K562 (cell line): Measurements from ENCODE around the gene SLC6A1. TPM values are rescaled to one million over a fixed set of nuclear protein-coding genes. Genes with fewer than 3 reads are reported as not detected.

Source experiments
- ATAC-seq: fragments of 200-7000 bp; cut with Tn5 transposase; 3 replicates; pipeline ENCODE4 v1.9.1; 2020; ENCODE audit warnings: moderate library complexity
- BruUV-seq: library from RNA; stranded (reverse); fragments of 400-500 nt; replicated peaks from 2 replicates; lab custom pipeline; 2021; lab: Mats Ljungman, UMichigan
- CTCF ChIA-PET: fragments of 300-600 bp; formaldehyde crosslinking; extraction: SDS; loops from one replicate; lab custom pipeline; 2021; ENCODE audit warnings: low intra/inter-chr PET ratio; lab: Yijun Ruan, JAX
- POLR2A ChIA-PET: fragments of 300-600, 350-650 bp; sonication (Branson Sonifier 250); formaldehyde crosslinking; extraction: SDS; loops from one replicate; lab custom pipeline; 2021; ENCODE audit warnings: antibody characterized with exemption, inconsistent platforms; lab: Yijun Ruan, JAX
- DNase-seq, 4 experiments: peaks; one replicate each; pipeline versions ENCODE4 v3.0.0 to v3.0.0-alpha.2; 2011 to 2018; ENCODE audit warnings: low spot score in 3 of 4, mixed read lengths in 3 of 4; ENCODE audit errors: extremely low read depth in 1 of 4
- FAIRE-seq: peaks from 2 replicates; lab custom pipeline; 2011; peaks lifted over from hg19 to GRCh38; lab: Jason Lieb, UNC
- H2AFZ ChIP-seq: 2 replicates; pipeline ENCODE4 v1.6.0; 2011; ENCODE audit warnings: low read depth, low read length, control low read depth, inconsistent platforms
- H3K27ac ChIP-seq: fragments of 200-600 bp; 3 replicates; pipeline ENCODE4 v1.8.0; 2011; ENCODE audit warnings: low read depth, mild to moderate bottlenecking, control low read depth, inconsistent platforms, low read length, moderate library complexity, mixed read lengths; ENCODE audit errors: extremely low read depth
- H3K27me3 ChIP-seq, 2 experiments: fragments of 300-600 bp in 1 of 2; 2 replicates in 1 of 2; 3 replicates in 1 of 2; pipeline versions ENCODE4 v1.6.0 to v1.8.0; 2011; ENCODE audit warnings: inconsistent platforms in 2 of 2, low read length in 2 of 2, mild to moderate bottlenecking in 1 of 2, mixed read lengths in 1 of 2, moderate library complexity in 1 of 2; ENCODE audit not compliant: control insufficient read depth in 2 of 2, insufficient read depth in 2 of 2
- H3K36me3 ChIP-seq: fragments of 300-600 bp; 3 replicates; pipeline ENCODE4 v1.8.0; 2011; ENCODE audit warnings: mild to moderate bottlenecking, low read length, inconsistent platforms; ENCODE audit not compliant: control insufficient read depth, insufficient read depth
- H3K4me1 ChIP-seq, 2 experiments: fragments of 200-600 bp in 1 of 2; replicated peaks in 1 of 2; 2 replicates in 1 of 2; 3 replicates in 1 of 2; pipeline versions ENCODE4 v1.5.1 to v1.8.0; 2011; ENCODE audit warnings: inconsistent platforms in 2 of 2, low read length in 2 of 2, mild to moderate bottlenecking in 1 of 2, mixed read lengths in 1 of 2, moderate library complexity in 1 of 2; ENCODE audit not compliant: control insufficient read depth in 2 of 2, insufficient read depth in 2 of 2
- H3K4me2 ChIP-seq: 2 replicates; pipeline ENCODE4 v1.6.1; 2011; ENCODE audit warnings: low read length, control low read depth, inconsistent platforms, mixed read lengths; ENCODE audit not compliant: insufficient read depth
- H3K4me3 ChIP-seq: fragments of 200-600 bp; sonication (generic), shearing (Covaris generic); 2 replicates; pipeline ENCODE4 v1.5.1; 2016; ENCODE audit warnings: control low read depth, inconsistent platforms
- H3K79me2 ChIP-seq: fragments of 200-600 bp; 3 replicates; pipeline ENCODE4 v1.8.0; 2011; ENCODE audit warnings: low read length, inconsistent platforms; ENCODE audit not compliant: control insufficient read depth, insufficient read depth
- H3K9ac ChIP-seq, 2 experiments: 2 replicates each; pipeline versions ENCODE4 v1.6.0 to v1.6.1; 2011; ENCODE audit warnings: low read depth in 2 of 2, low read length in 2 of 2, control low read depth in 1 of 2, inconsistent platforms in 1 of 2, mild to moderate bottlenecking in 1 of 2, mixed read lengths in 1 of 2; ENCODE audit not compliant: insufficient read depth in 1 of 2
- H3K9me1 ChIP-seq: one replicate; pipeline ENCODE4 v1.6.0; 2011; ENCODE audit warnings: inconsistent platforms, mild to moderate bottlenecking, low read length, moderate library complexity; ENCODE audit not compliant: control insufficient read depth, insufficient read depth
- H3K9me3 ChIP-seq: replicated peaks from 2 replicates; pipeline ENCODE4 v1.5.1; 2011; ENCODE audit warnings: low read depth, low read length, inconsistent platforms; ENCODE audit not compliant: control insufficient read depth, insufficient read depth
- H4K20me1 ChIP-seq: replicated peaks from 2 replicates; pipeline ENCODE4 v1.6.1; 2011; ENCODE audit warnings: low read length, inconsistent platforms, mixed read lengths; ENCODE audit not compliant: control insufficient read depth, insufficient read depth
- BHLHE40 ChIP-seq: IDR thresholded peaks from 2 replicates; pipeline ENCODE4 v1.6.1; 2011; ENCODE audit warnings: low read length, improper control_type of control experiment
- HDAC6 ChIP-seq: IDR thresholded peaks from 2 replicates; pipeline ENCODE4 v1.6.1; 2012; ENCODE audit warnings: low read depth, mild to moderate bottlenecking, control low read depth, inconsistent platforms, low read length, moderate library complexity
- MED1 ChIP-seq: sonication (generic); formaldehyde crosslinking; IDR thresholded peaks from 2 replicates; pipeline ENCODE4 v1.8.1; 2023; ENCODE audit warnings: missing genetic modification reagents, borderline replicate concordance
- NCOR1 ChIP-seq: fragments of 450-650 bp; IDR thresholded peaks from 2 replicates; pipeline ENCODE4 v1.6.1; 2016; ENCODE audit warnings: mild to moderate bottlenecking, moderate library complexity
- NONO ChIP-seq, 2 experiments: fragments of 200-400 bp in 1 of 2; fragments of 450-650 bp in 1 of 2; formaldehyde crosslinking in 1 of 2; IDR thresholded peaks; 2 replicates each; pipeline ENCODE4 v1.6.1; 2017; ENCODE audit warnings: low read depth in 2 of 2, mild to moderate bottlenecking in 2 of 2, moderate library complexity in 2 of 2, low read length in 1 of 2
- ZNF408 ChIP-seq: fragments of 250-450 bp; sonication (Bioruptor Pico); IDR thresholded peaks from 2 replicates; pipeline ENCODE4 v1.4.0; 2020; ENCODE audit warnings: low read depth, mild to moderate bottlenecking, moderate library complexity
- WGBS: fragments of 100-300 bp; shearing (Covaris generic); methylation state at CpG from one replicate; pipeline ENCODE4 v1.1.6; 2016; ENCODE audit warnings: low coverage, mixed read lengths; ENCODE audit not compliant: insufficient coverage; ENCODE audit errors: missing lambda C conversion rate; 5-methylcytosine and 5-hydroxymethylcytosine counted together
- in situ Hi-C: fragments of 300-500 bp; cut with MboI; formaldehyde crosslinking; loops from 4 replicates; pipeline ENCODE4 v1.15.0; 2018; ENCODE audit warnings: inconsistent platforms, mixed read lengths
- intact Hi-C: fragments of 100-400 bp; cut with micrococcal nuclease; formaldehyde crosslinking; loops from 2 replicates; pipeline ENCODE4 v1.14.2; 2022
- polyA plus RNA-seq, 8 experiments: library from polyadenylated mRNA; depleted of rRNA in 4 of 8; stranded (reverse) in 5 of 8; unstranded in 3 of 8; fragments of >200 nt; fragmentation: Nextera tagmentation in 2 of 8; fragmentation: Illumina TruSeq in 1 of 8; extraction: Ambion mirVana in 2 of 8; extraction: Trizol in 1 of 8; gene quantifications; 2 replicates each; pipeline versions ENCODE4 v1.2.1 to v1.2.3, GENCODE V29; 2011 to 2014; ENCODE audit warnings: inconsistent platforms in 1 of 8, missing spikeins in 1 of 8
- total RNA-seq, 7 experiments: library from RNA; depleted of rRNA in 6 of 7; stranded (reverse); fragments of >200 nt in 6 of 7; fragmentation: Illumina TruSeq in 2 of 7; extraction: Trizol in 2 of 7; gene quantifications; 2 replicates each; pipeline versions ENCODE4 v1.2.1 to v1.2.3, GENCODE V29; 2011 to 2021; ENCODE audit warnings: low replicate concordance in 1 of 7

Gene SLC6A1
- total and polyA plus RNA-seq, 9 of the 15 experiments (the other 6 are each of a cell fraction or from before 2014, with no cell fraction given): not detected

DNA sequence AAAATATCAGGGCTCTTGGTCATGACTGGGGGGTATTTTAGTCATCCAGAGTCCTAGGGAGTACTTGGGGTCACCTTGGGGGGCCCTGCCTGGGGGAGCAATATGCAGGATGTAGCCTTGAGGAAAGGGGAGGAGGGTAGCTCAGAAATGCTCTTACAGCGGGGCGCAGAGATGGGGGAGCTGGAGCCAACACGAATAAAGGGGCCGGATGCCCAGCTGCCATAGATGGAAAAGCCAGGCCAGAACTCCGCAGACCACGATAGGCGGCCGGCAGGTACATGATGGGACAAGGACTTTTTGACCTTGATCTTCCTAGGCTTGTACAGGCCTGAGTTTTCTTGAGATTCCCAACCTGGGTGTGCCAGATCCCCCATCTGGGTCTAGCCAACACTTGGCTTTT, 47.7 kb upstream of the SLC6A1 start:
- H3K27me3 ChIP-seq: peaks cover 0 to 22% of the 10 kb centered on the region in 2 experiments; a peak in 2 of 5 replicates
- FAIRE-seq (no peak), DNase-seq (no peak), ATAC-seq (no peak)
- no peaks in the 10 kb centered on the region for H3K79me2 ChIP-seq
- intact Hi-C loops (loop anchor here (1.0 to 5.0 kb wide), 3 partner anchors 114 to 707 kb away; no protein-coding TSS in a partner anchor), in situ Hi-C loops (loop anchor here (5.0 kb wide), 1 partner anchor 712 kb away; no protein-coding TSS in a partner anchor)
- BruUV-seq: no TSS peak
- H4K20me1 ChIP-seq: peaks cover 7% of the 10 kb centered on the region; the same call in 1 of the 2 replicates
- no peak overlapping the region for H3K27ac ChIP-seq
- TF ChIP-seq BHLHE40: no peak
- no peak for TF ChIP-seq NONO (IDR thresholded peaks at IDR 0.05; ENCODE audit: low read depth in 2 of 2, low read length in 1 of 2)
- no peak for TF ChIP-seq NCOR1
- TF ChIP-seq HDAC6: no peak
- no peak for TF ChIP-seq ZNF408
- TF ChIP-seq MED1 (CRISPR knock-in tag): no peak
- H3K9ac ChIP-seq: no peak overlapping the region
- peaks cover 4% of the 10 kb centered on the region for H3K9me3 ChIP-seq
- no peak overlapping the region for H3K4me3 ChIP-seq
- no peak overlapping the region for H3K4me2 ChIP-seq
- no peaks in the 10 kb centered on the region for H3K9me1 ChIP-seq
- no peak overlapping the region for H2AFZ ChIP-seq
- H3K36me3 ChIP-seq: no peaks in the 10 kb centered on the region
- 0% methylated on average over 8 of the region's 8 CpGs for WGBS
- H3K4me1 ChIP-seq: no peaks in the 10 kb centered on the region; a peak in 1 of 5 replicates
- ChIA-PET CTCF (interaction anchor here (0.6 to 1.8 kb wide), 3 partner anchors 115 to 1913 kb away, joined by 3 to 15 read pairs (median 8); no protein-coding TSS in a partner anchor), POLR2A (interaction anchor here (0.5 kb wide), 1 partner anchor 563 kb away, joined by 3 read pairs; no protein-coding TSS in a partner anchor)
